Measurements from ENCODE around the gene TMED9.

Gene TMED9

DNA sequence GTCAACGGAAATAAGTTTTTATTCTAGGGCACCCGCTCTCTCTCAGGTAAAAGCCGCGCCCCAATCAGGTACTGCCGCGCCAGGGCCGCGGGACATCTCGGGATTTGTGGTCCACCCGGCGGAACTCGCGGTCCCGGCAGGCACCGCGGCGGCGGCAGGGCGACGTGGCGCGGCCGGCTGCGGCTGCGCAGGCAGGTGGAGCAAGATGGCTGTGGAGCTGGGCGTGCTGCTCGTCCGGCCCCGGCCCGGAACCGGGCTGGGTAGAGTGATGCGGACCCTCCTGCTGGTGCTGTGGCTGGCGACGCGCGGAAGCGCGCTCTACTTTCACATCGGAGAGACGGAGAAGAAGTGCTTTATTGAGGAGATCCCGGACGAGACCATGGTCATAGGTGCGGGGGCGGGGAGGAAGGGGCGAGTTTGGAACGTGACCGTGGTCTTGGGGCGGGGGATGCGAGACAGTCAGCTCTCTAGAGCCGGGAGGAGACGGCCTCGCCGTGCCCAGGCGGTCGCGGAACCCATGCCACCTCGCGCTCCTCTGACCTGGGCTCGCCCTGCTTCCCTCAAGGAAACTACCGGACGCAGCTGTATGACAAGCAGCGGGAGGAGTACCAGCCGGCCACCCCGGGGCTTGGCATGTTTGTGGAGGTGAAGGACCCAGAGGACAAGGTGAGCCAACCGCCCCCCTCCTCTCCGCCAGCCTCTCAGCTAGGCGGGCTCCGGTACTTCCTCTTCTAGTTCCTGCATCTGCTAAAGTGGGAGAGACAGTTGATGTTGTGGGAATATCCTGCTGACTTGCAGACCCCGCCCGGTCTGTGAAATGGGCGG, at the start of gene TMED9:
Gene TMED9, plus strand, starts transcription at position 194 of the 825 bp plus-strand sequence. Its CDS starts 12 bp downstream, at position 206.
- peak; percentile 85 for DNase-seq (ENCODE audit: insufficient read length, low spot score)
- no peak for FAIRE-seq
- peak; percentile 98 for TF ChIP-seq POLR2A (IDR thresholded peaks at IDR 0.05; ENCODE audit: low read depth, low read length)

DNA sequence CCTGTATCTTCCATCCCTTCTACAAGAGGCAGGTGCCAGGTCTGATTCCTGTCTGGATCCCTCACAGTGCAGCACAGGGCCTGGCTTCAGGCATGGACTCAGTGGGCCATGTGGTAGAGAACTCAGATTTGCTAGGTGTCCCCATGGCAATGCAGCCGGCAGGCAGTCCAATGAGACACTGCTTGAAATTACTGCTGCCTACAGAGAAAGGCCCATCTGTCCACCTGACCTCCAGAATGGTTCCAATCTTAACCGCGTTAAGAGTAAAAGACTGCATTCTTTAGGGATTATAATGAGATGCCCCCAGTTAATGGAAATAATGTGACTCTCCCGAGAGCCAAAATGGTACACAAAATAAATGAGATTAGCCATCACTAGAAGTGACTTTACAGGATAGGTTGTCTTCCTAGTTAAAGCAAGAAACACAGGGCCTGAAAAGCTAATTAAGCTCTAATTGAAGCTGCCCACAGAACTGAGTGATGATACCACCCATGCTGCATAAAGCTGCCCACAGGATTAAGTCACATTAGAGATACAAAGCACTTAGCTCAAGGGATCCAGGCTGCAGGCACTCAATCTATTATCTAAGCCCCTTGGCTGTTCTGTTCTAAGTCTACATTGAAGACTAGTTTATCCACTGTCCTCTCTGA, 49.1 kb upstream of the TMED9 start:
- no peak for FAIRE-seq
- no peak for TF ChIP-seq POLR2A (IDR thresholded peaks at IDR 0.05; ENCODE audit: low read depth, low read length)
- no peak for DNase-seq (ENCODE audit: insufficient read length, low spot score)

DNA sequence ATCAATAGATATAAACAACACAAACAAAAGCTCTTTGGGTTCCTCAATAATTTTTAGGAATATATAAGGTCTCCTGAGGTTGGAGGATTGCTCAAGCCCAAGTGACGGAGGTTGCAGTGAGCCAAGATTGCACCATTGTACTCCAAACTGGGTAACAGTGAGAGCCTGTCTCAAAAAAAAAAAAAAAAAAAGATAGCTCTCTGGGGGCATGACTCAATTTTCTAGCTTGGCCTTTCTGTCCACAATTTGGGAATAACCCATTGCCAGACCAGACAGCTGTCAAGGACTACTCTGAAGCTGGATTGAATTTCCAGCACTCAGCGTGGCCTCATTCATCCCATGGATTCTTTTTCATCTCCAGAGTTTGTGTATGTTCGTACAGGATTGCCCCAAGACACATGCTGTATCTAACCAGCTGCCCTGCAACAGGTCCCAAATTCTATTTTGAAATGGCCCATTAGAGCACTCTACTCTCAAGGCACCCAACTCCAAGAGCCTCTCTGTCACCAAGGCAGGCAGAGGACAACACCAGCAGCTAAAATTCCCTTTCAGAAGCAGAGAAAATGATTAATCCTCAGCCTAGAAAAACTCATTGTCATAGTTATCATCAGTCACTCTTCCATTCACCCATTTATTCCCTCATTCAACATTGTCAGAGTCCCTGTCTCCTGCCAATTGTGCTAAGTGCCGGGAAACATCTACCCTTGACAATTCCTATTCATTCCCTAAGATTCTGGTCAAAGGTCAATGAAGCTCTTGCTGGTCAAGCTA, 46.3 kb upstream of the TMED9 start:
- TF ChIP-seq POLR2A (IDR thresholded peaks at IDR 0.05; ENCODE audit: low read depth, low read length), result no peak
- FAIRE-seq (no peak), DNase-seq (ENCODE audit: insufficient read length, low spot score) (no peak)

DNA sequence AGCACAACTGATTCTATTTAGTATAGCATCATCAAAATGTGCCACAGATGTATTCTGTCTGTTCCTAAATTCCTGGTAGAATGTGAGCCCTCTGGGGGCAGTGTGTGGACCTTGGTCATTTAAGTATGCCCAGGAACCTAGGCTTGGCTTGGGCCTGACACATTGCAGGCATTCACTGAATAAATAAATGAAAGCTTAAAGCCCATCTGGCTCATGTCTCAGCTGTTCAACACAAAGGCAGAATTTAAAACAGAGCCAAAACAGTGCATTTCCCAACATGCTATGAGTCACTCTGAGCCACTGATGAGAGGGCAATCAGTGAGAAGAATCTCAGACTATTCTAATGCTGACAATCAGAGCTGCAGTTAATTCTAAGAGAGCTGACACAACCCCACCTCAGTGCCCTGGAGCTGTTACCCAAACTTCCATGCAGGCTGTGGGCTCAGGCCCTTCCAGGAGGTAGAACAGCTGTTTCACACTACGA, 45.7 kb upstream of the TMED9 start:
- DNase-seq (ENCODE audit: insufficient read length, low spot score), result peak; percentile 89
- no peak for TF ChIP-seq POLR2A (IDR thresholded peaks at IDR 0.05; ENCODE audit: low read depth, low read length)
- FAIRE-seq, result peak; percentile 89

DNA sequence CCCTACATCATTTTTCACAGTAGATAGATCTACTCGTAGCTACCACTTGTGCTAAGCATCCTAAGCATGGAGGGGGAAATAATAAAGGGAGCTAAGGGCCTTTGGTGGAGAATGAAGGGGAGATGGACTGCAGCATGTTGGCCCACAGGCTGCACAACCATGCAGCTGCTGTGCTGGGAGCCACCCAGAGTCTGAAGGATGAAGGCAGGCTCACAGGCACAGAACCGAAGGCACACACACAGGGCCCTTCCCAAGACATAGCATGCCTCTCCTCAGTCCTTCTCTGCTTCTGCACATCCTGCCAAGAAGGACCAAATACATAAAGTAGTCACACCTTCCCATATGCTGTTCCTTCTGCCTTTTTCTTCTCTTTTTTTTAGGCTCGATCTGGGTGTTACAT, 44.3 kb upstream of the TMED9 start:
- DNase-seq (ENCODE audit: insufficient read length, low spot score) (no peak), FAIRE-seq (no peak)
- TF ChIP-seq POLR2A (IDR thresholded peaks at IDR 0.05; ENCODE audit: low read depth, low read length), result no peak

DNA sequence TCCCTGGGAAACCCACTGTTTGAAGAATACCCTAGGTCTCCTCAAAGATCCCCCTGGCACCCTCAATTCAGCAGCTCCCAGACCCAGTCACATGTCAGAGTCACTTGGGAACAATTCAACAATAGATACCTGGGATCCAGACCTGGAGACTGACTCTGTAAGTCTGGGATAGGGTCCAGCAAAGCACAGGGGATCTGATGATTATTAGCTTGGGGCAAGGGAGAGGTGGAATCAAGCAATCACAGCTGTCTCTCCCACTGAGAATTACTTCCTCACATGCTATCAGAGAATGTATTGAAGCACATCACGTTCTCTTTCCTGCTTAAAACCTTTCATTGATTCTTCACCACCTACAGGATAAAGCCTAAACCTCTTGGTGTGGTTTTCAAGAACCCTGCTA, 43.5 kb upstream of the TMED9 start:
- FAIRE-seq, result no peak
- no peak for DNase-seq (ENCODE audit: insufficient read length, low spot score)
- TF ChIP-seq POLR2A (IDR thresholded peaks at IDR 0.05; ENCODE audit: low read depth, low read length), result no peak

DNA sequence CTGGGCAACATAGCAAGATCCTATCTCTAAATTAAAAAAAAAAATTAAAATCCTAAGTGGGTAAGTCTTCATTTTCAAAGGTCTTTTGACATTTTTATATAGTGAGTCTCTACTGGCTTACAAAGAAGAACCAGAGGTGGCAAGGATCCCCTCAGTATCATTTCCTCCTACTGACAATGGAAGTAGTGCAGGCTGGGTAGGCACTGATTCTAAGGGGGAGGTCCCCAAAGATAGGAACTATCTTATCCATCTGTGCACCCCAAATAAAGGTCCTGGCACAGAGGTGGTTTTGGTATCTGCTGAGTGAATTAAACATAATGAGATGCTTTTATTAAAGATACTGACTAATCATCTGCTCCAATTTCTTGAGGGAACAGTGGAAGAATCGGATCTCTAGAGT, 41.9 kb upstream of the TMED9 start:
- FAIRE-seq (no peak), DNase-seq (ENCODE audit: insufficient read length, low spot score) (no peak)
- no peak for TF ChIP-seq POLR2A (IDR thresholded peaks at IDR 0.05; ENCODE audit: low read depth, low read length)

DNA sequence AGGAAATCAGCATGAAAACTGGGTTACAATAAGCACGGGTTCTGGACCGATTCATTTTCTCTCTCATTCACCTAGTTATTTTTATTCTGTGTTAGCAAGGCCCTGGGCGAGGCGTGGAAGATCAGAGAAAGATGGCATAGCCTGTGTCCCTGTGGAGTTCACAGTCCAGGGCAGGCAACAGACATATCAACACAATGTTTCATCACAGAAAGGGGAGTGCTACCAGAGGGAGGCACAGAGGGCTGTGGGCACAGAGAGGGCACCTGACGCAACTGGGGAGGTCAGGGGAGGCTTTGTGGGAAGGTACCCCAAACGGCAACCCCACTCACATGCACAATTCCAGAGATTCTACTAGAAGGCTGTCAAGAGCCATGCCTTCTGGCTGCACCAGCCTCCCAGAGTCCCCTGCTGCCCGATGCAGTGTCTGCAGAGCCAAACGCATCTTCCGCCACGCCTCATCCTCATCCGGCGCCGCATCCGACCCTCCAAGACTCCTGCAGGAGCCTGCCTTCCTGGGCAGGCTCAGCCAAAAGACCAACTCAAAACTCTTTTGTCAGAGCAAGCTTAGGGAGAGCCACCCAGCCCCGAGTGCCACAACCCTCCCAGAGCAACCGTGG, 39.1 kb upstream of the TMED9 start:
- FAIRE-seq (no peak), DNase-seq (ENCODE audit: insufficient read length, low spot score) (no peak)
- TF ChIP-seq POLR2A (IDR thresholded peaks at IDR 0.05; ENCODE audit: low read depth, low read length), result no peak

DNA sequence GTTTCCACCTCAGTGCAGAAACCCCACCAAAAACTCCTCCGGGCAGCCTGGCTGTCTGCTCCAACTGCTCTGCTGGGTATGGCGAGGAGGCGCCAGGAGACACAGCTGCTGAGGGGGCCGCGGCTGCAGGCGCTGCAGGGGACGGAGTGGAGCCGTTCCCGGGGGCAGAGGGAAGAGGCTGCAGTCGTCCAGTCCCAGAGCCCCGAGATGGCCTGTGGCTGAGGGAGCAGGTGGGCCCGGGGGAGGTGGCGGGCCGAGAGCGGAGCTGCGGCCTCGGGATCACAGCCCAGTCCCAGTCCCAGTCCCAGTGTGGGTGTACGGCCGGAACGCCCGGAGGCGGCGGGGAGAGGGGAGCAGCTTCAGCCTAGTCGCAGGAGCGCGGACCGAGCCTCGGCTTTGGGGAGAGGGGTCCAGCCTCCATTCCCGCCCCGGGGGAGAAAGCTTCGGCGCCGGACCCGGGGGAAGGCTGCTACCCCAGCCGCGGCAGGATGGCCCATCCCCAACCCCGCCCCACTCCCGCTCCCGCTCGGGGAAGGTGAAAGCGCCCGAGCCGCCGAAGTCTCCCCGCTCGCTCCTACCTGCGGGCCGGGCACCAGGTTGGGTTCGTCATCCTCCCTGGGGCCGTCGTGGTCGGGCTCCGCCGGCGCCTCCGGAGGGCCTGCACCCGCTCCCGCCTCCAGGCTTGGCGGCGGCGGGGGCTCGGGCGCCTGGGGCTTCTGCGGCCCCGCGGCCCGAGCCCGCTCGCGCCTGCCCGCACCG, 38.2 kb upstream of the TMED9 start:
- FAIRE-seq (no peak), DNase-seq (ENCODE audit: insufficient read length, low spot score) (peak; percentile 65)
- 0 out of 2 replicates have a peak, but pooled peaks have one; percentile 5 for TF ChIP-seq POLR2A (IDR thresholded peaks at IDR 0.05; ENCODE audit: low read depth, low read length)

DNA sequence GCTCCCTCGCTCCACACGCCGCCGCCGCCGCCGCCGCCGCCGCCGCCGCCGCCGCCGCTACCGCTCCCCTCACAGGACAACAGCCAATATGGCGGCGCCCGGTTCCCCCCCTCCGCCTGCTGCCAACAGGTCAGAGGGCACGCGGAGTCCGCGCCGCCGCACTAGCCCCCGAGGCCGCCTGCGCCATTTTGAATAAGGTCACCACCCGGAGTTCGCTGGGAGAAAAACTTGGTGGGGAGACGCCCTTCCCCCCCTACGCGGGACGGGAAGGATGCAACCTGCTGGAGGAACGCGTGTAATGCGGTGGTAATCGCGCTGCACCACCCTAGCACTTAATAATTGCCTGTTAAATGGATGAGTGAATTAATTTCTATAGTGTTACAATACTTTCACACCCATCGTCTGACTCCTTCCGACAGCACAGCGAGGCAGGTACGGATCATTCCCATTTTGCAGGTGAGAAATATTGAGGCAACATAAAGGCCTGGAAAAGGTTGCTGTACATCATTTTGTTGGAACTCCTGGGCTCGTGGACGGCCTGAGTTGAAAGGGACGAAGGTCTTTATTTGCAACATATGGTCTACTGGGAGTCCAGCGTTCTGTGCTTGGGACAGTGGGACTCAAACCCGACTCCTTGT, 37.4 kb upstream of the TMED9 start, which contains the start of gene FAM193B:
Gene FAM193B, minus strand, starts transcription at position 90 of the 638 bp plus-strand sequence. CDS start 105 bp downstream, outside the sequence.
- DNase-seq (ENCODE audit: insufficient read length, low spot score) (peak; percentile 96), FAIRE-seq (no peak)
- 0 out of 2 replicates have a peak, but pooled peaks have one; percentile 21 for TF ChIP-seq POLR2A (IDR thresholded peaks at IDR 0.05; ENCODE audit: low read depth, low read length)

DNA sequence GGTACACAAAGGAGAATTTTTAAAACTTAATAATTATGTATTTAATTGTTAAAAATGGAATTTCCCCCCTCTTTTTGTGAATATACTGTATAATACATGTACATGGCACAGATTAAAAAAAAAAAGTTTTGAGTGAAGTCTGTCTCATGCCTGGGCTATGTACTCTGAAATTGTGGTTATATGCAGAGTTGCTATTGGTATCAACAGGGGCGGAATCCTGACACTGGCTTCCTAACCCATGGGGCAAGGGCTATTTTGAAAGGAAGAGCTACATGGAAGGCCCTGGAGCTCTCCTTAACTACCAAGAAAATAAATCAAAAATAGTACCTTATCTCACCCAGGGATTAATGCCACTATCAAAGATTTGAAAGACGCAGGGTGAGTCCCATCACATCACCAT, 36.8 kb upstream of the TMED9 start:
- no peak for DNase-seq (ENCODE audit: insufficient read length, low spot score)
- no peak for FAIRE-seq
- no peak for TF ChIP-seq POLR2A (IDR thresholded peaks at IDR 0.05; ENCODE audit: low read depth, low read length)

DNA sequence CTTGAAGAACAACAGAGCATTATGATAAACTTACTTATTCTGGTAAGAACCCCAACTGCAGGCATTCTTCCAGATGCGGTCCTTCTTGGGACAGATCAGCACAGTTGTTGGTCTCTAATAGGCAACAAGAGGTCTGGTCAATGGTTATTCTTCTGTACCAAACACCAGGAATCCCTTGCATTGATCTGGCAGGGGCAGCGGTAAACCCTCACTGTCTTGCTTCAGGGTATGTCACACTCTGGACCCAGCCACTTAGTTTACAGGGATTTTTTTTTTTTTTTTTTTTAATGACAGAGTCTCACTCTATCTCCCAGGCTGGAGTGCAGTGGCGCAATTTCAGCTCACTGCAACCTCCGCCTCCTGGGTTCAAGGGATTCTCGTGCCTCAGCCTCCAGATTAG, 36.3 kb upstream of the TMED9 start:
- DNase-seq (ENCODE audit: insufficient read length, low spot score), result no peak
- no peak for FAIRE-seq
- no peak for TF ChIP-seq POLR2A (IDR thresholded peaks at IDR 0.05; ENCODE audit: low read depth, low read length)
